Inferior parietal cortex (tissue), 1 donor: ENCODE results near the gene ZKSCAN2.

Source experiments
- DNase-seq: peaks from one replicate; pipeline ENCODE4 v3.0.0-alpha.2; 2016; ENCODE audit errors: extremely low spot score

The ZKSCAN2 gene

DNA sequence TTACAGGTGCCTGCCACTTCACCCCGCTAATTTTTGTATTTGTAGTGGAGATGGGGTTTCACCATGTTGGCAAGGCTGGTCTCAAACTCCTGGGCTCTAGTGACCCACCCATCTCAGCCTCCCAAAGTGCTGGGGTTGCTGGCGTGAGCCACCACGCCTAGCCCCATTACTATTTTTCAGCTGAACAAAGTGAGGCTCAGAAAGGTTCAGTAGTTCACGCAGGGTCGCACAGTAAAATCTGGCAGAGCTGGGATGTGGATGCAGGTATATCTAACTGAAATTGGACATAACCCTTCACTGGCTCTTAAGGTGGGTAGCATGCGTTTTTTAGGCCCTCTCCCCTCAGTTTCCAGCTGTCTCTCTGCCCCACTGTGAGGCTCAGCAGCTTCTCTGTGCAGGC, 33.7 kb downstream of the ZKSCAN2 start:
- no peak for DNase-seq

- DNase-seq: no peak
These were observed 34.7 kb downstream of the ZKSCAN2 start for GRCh38 chr16:25222959-25223358.

GRCh38 chr16:25219070-25219737, 38.4 kb downstream of the ZKSCAN2 start:
- no peak for DNase-seq

- DNase-seq: no peak
These were observed 39.7 kb downstream of the ZKSCAN2 start for GRCh38 chr16:25217921-25218320.

GRCh38 chr16:25217112-25217511, 40.5 kb downstream of the ZKSCAN2 start:
- no peak for DNase-seq

- DNase-seq: no peak
These were observed 43.8 kb downstream of the ZKSCAN2 start for GRCh38 chr16:25213709-25214397.

DNA sequence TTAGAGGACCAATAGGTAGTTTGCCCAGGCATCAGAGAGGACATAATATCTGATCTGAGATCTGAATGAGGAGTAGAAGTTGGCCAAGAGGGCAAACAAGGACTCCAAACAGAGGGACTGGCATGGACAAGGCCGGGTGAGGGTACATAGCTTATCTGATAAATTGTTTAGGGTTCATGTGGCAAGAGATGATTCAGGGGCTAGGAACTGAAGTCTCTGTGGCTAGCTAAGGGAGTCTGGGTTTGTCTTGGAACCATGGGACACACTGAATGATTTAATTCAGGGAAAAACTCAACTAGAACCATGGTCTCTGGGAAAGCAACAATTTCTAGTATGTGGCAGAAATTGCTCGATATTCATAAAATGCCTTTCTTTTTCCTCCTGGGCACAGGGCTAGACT, 45.0 kb downstream of the ZKSCAN2 start:
- DNase-seq: no peak

- no peak for DNase-seq
These were observed 46.9 kb downstream of the ZKSCAN2 start for GRCh38 chr16:25210758-25211157.

DNA sequence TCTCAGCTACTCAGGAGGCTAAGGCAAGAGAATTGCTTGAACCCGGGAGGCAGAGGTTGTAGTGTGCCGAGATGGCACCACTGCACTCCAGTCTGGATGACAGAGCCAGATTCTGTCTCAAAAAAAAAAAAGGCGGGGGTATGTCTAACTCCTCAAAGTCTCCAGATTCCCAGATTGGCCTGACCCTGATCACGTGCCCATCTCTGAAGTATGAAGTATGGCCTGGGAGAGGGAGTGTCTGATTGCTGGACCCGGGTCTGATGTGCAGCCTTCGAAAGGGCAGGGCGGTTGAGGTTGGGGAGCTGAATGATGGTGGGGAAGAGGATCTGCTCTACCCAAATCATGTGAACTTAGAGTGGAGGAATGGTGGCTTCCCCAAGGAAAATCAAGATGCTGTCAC, 58.2 kb downstream of the ZKSCAN2 start:
- no peak for DNase-seq

DNA sequence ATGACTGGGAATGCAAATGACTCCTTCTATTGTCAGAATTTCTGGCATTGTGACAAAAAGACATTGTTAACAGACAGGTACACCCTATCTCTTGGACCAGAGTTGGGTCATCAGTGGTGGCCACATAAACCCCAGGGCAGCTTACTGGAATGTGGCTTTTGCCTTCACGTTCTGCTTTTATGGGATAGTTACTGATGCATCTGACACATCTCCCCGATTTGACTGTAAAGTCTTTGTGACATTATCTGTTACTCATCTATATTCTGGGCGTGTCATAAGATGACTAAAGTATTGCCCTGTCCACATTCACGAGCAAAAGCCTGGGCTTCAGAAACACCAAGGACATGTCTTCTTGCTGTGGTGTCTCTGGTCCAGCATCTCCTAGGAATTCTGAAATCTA, 59.6 kb downstream of the ZKSCAN2 start:
- no peak for DNase-seq

DNA sequence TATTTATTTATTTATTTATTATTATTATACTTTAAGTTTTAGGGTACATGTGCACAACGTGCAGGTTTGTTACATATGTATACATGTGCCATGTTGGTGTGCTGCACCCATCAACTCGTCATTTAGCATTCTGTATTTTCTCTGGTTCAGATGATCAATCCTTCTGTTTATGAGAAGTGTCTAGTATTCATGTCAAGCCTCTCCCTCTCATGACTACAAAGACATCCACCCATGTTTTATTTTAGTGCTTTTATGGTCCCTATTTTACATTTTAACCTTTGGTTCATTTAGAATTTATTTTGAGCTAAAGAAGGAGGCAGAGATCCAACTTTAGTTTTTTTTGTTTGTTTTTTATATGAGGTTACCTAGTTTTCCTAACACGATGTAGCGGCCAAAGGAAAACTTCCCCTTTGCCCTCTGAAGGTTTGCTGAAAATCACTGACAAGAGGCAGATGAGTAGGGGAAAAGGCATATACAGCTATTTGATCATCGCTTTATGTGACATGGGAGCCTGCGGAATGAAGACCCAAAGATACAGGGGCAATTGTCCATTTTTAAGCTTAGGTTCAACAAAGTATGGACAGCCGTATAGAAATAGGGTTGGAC, 63.3 kb downstream of the ZKSCAN2 start:
- DNase-seq: no peak

- no peak for DNase-seq
These were observed 65.5 kb downstream of the ZKSCAN2 start for GRCh38 chr16:25192096-25192495.

DNA sequence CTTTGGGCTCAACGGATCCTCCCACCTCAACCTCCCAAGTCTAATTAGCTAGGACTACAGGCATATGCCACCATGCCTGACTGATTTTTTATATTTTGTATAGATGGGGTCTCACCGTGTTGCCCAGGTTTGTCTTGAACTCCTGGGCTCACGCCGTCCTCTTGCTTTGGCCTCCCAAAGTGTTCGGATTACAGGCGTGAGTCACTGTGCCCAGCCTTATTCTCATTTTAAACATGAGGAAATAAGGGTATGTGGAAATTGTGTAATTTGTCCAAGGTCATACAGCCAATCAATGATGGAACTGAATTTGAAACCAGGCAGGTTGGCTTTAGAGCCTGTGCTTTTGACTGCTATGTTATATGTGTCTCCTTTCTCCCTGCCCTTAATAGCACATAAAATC, 68.3 kb downstream of the ZKSCAN2 start:
- DNase-seq: no peak

DNA sequence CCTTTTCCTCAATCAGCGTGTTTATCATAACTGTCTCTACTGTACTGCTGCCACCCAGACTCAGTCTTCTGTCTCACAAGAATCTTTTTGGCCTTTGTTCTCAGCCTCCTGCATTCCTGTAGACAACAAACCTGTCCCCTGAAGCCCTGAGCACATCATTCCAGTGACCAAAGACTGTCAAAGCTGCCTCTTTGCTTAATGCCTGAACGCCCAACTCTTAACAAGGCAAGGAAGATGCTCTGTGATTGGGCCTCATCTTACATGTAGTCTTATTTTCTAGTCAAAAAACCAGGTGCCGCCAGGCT, 70.2 kb downstream of the ZKSCAN2 start:
- no peak for DNase-seq
